HK-2 (cell line): Measurements from ENCODE around the gene IDH3B.
"Not testable (repeated sequence)": the region's sequence is repeated elsewhere in the genome, so short reads cannot be mapped to it uniquely, and the experiment has no call there.

ENCODE experiments used
- DNase-seq: peaks from one replicate; pipeline ENCODE4 v3.0.0-alpha.2; 2018; ENCODE audit not compliant: unreplicated experiment

The IDH3B gene

DNA sequence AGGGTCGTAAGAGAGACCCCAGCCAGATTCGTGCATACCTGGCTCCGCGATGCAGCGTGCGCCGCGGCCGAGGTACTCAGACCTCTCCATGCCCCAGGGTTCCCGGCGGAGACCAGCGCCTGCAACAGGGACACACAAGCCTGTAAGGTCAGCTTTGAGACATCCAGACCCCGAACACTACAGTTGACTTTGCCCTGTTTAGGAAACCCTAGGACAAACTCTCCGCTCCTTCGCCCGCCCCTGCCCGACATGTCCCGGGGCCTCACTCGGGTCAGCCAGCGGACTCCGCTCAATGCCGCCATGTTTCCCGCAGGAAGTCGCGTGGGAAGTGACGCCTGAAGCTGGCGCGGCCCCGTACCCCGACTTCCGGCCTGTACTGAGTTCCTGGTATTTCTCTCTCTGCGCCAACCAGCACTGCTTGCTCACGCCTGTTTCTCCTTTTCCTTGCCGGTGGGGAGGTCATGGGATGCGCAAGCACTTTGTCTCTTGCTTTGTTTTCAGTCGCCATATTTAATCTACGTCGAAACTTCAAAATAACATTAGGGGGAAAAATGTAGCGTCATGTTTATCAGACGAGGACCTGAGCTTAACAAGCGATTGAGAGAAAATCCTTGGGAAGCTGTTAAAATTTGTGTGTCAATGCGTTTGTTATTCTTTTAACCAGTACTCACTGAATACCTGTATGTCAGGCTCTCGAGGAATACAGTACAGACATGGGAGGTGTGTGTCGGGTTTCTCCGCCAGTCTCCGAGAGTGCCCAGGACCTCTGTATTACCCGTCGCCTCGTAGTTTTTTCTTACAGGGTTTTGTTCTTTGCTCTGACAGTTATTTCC is at the start of gene IDH3B:
Gene IDH3B, minus strand, starts transcription at position 330 of the 833 bp plus-strand sequence. Its CDS starts 28 bp downstream, at position 302.
- DNase-seq = peak; percentile 93

DNA sequence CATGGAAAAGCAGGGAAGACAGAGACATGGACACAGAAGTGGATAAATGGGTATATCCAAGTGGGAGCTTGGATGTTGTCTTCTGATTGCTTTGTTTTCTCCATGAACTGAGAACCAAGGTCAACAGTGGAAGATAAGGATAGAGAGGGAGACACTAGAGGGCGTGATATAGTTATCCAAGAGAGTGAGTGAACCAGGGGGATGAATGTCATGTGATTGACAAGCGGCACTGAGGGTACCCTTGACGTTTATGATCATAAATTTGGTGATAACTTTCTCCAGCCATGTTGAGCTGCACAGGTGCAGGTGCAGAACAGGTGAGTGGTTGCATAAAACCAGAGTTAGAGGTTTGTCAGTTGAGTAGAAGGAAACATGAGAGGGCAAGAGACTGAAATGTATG is 49.3 kb upstream of the IDH3B start:
- DNase-seq = no peak

DNA sequence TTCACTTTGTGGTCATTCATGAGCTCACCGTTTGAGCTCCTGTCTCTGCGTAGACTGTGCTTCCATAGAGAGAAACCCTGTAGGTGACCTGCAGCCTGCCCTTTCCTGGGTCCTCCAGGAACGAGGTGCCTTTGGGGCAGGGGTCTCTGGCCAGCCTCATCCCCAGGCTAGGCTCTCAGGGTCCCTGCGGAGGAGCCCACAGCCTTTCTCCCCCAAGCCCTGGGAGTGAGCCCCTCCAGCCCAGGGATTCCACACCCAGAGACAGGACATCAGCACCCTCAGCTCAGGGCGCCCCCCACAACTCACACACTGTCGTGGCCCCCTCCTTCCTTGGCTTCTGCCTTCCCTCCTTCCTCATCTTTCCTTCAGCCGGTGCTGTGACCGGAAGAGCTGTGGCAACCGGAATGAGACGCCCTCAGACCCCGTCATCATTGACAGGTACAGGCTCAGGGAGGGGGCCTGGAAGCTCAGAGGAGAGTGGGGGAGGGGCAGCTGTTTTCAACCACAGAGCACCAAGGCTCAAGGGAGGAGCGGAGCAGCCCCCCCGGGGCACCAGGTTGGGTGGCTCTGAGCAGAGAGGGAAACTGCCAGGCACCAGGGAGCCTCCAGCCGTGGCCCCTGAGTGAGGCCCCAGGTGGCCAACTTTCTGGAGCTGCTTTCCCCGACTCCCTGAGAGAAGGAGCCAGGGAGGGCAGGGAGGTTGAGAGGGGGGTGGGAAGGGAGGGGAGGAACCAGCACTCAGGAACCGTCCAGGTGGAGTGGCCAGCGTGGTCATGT is 45.4 kb upstream of the IDH3B start:
- DNase-seq = no peak

DNA sequence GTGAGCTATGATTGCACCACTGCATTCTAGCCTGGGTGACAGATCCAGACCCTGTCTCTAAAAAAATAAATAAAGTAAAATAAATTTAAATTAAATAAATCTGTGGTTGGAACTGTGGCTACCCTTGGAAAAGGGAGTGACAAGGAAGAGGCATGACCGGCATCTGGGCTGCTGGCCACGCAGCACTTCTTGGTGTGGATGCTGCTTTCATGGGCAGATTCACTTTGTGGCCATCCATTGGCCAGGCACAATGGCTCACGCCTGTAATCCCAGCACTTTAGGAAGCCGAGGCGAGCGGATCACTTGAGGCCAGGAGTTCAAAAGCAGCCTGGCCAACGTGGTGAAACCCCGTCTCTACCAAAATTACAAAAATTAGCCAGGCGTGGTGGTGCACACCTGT is 44.6 kb upstream of the IDH3B start:
- DNase-seq = no peak

DNA sequence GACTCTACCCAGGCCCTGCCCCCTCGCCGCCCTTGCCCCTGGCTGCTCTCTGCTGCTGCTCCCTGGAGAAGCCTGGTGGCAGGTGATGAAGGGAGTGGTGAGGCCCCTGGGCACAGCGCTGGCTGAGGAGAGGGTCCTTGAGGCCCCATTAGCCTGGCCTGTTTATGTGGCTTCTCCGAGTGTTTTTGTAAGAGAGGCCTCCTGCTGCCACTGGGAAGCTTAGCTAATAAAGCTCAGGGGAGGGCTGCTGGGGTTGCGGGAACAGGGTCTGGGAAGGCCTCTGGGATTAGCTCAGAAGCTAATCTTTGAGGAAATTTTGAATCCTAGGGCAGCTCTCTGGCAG is 44.0 kb upstream of the IDH3B start:
- no peak for DNase-seq

DNA sequence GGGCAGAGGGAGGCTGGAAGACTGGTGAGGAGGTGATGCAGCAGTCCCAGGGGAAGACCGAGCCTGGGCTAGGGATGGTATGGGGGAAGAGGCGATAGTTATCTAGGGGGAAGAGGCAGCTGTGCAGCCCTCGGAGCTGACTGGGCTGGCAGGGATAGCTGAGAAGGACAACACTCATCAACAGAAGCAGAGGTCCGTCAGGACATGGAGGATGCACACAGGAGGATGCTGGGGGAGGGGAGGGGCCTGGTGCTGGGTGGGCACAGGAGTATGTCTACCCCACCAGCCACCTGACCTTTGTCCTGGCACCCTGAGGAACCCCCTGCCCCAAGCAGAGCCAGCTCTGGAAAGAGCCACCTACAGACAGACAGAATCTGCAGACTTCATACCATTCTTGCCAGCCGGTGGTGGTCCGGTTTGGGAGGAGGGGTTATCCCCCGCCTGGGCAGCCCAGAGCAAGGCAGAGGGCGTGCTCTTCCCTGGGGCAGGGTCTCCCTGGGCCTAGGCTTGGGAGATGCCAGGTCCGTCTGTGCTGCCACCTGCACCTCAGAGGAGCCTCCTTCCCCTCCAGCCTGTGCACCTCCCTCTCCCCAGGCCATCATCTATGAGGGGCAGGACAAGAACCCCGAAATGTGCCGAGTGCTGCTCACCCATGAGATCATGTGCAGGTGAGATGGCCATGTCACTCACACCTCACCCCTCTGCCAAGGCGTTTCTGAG is 43.5 kb upstream of the IDH3B start:
- no peak for DNase-seq

DNA sequence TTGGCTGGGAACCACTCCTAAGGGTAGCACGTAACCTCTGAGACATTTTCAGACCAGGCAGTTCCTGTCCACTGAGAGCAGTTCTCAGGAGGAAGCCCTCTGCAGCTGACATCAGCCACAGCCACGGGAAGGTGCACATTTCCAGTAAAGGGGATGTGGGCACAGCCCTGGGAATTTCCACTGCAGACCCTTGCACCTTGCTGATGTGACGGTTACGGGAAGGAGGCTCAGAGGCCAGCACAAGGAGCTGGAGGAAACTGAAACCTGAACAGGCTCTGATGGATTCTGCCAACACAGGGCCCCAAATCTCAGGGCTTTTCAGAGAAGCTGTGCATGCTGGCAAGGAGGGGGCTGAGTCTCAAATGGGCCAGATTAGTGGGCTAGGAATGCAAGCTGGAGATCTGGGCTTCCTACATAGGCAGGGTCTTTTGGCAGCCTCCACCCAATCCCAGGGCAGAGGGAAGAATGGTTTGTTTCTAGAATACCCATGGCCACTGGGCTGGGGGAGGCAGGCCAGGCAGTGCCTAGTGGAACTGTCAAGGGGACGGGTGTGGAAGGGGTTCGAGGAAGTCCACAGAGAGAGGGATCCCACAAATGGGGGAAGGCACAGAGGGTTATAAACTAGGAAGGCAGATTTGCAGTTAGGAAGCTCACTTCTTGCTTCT is 42.8 kb upstream of the IDH3B start:
- no peak for DNase-seq

DNA sequence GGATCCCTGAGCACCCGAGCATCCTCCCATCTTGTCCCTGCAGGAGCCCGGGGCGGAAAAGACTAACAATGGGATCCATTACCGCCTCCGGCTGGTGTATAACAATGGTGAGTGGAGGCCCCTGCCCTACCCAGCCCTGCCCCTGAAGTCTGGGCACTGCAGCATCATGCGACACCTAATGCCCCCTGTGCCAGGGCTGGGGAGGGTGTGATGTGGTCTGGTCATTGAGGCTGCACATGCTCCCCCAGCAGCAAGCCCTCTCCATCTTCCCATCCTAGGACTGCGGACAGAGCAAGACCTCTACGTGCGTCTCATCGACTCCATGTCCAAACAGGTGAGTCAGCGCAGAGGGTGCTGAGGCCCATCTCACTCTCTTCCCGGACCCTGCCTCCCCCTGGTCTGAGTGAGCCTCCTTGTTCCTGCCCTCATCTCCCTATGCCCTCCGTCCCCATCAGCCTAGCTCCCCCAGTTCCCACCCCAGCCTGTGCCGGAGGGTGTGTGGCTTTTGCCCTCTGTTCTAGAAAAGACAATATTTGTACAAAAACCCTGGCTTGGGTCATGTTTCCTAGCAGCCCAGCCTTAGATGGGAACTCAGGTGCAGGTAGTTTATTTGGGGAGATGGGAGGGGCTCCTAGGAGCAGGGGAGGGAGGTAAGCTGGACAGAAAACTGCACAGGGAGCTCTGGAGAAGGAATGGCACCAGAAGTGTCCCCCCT is 42.1 kb upstream of the IDH3B start:
- DNase-seq = no peak

DNA sequence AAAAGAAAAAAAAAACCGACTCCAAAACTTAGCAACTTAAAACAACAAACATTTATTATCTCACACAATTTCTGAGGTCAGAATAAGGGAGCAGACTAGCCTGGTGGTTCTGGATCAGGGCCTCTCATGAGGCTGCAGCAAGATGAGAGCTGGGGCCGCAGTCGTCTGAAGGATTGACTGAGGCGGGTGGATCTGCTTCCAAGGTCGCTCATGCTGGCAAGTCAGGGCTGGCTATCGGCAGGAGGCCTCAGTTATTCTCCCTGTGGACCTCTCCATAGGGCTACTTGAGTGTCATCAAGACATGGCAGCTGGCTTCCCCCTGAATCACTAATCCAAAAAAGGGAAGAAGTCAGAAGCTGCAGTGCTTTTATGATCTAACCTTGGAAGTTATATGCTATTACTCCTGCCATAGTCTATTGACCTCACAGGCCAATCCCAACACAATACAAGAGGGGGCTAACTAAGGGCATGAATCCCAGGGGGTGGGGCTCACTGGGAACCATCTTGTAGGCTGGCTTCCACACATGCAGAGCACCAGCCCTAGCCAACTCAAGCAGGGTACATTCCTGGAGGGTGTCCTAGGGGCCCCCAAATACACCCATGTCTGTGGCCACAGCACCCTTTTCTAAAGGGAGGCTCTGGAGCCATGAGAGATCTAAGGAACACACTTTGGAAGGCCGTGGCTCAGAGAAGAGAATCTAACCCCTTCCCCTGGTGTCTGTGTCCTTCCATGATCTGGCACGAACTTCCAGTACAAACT is 39.9 kb upstream of the IDH3B start:
- no peak for DNase-seq

DNA sequence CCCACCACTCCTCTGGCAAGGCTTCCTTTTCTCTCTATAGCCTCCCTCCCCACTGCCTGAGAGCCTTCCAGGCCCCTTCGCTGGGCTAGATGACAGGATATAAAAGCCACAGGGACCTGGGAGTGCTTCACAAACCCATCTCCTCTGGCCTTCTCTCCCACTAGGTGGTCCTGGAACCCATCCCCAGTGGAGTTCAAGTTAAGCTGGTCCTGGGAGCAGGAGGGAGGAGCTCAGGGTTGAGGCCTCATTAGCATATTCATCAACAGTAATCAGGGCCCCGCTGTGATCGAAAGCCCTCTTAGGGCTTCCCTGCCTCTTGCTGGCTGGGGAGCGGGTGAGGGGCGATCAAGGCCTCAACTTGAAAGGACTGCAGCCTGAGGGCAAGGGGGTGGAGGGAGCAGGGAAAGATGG is 37.7 kb upstream of the IDH3B start:
- DNase-seq = no peak

DNA sequence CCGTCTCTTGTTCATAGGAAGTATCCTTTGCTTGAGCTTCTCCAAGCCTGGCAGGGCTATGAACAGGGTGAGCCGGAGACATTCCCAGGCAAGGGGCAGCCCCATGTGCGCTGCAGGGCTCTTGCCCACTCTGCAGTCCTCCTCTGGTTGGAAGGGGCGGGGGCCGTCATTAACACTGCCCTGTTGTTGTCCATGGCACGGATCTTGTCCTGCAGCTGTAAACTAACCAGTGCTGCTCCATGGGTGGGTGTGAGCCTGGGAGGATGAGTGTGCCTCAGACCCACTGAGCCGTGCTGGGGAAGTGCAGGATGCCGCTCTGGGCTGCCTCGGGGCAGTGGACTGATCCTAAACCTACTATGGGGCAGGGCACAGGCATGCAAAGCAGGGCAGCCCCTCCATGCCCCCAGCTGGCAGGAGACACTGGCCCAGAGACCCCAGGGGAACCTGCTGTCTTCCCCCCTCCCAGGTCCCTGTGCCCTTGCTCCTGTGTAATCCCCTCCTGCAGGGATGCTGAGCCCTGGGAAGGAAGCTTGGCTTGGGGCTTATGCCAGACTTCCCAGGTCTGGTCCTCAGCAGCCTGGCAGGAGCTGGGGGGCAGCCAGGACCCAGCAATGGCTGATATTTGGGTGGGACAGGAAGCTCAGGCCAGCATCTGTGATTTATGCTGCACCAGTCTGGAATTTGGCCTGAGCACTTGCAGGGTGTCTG is 37.1 kb upstream of the IDH3B start:
- no peak for DNase-seq

DNA sequence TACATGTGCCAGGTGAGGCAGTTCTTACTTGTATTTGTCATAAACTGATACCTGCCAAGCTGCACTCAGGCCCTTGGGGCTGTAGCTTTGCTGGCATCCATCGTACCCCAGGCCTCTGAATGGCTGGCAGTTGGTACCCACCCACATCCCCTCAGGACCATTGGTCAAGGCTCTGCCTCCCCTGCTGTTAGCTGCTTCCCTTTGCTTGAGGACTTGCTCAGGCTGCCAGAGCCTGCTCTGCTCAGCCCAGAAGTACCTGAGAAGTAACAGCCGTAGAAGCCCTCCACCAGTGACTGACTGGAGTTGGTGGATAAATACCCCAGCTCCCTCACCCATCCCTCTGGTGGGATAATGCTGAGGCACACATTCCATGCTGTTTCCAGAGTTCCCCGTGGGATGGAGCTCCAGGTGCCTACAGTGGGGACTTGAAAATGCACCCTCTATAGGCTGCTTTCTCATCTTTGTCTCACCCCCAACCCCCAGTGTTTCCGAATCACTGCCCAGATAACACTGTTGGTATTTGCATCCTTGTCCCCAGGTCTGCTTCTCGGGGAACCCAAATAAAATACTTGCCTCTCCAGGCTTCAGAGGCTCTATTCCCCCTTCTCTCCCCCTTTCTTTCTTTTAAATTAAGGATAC is 35.9 kb upstream of the IDH3B start:
- no peak for DNase-seq

DNA sequence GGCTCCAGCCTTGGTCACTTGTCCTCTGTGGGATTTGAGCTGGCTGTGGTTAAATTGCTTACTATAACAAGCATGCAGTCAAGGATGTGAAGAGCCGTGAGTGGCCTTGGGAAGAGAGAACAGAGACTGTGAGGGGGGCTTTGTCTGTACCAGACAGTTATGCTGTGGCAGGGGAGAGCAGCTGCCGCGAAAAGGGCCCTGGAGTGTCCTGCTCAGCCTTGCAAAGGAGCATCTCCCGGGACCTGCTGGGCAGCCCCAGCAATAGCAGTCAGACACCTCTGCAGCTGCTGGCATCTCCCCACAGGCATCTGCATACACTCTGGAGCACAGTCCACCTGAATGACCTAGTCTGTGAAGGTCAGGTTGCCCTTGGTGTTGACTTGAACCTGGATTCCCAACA is 34.9 kb upstream of the IDH3B start:
- no peak for DNase-seq

DNA sequence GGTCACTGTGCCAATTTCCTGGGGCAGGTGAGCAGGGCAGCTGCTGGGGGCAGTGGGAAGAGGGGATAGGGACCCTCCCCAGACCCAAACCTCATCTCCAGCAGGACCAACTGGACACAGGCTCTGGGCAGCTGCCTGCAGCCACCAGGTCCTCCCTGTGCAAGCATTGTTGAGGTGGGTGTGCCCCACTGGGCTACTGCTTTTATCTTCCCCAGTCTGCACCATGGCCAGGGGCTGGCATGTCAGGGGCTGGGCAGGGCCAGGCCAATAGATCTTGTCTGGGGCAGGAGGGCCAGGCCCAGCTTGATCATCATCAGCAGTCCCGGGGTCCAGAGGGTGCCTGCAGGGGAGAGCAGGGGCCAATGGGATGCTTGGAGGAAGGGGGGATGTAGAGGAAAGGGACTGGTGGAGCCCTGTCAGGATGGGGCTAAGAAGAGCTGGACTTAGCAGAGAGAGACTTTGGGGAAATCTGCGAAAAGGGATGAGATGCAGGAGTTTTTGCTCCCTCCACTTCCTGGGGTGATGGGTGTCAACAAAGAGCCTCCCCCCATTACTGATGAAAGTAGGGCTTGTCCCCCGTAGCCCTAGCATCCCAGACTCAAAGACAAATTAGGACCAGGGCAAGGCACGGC is 34.3 kb upstream of the IDH3B start:
- no peak for DNase-seq

DNA sequence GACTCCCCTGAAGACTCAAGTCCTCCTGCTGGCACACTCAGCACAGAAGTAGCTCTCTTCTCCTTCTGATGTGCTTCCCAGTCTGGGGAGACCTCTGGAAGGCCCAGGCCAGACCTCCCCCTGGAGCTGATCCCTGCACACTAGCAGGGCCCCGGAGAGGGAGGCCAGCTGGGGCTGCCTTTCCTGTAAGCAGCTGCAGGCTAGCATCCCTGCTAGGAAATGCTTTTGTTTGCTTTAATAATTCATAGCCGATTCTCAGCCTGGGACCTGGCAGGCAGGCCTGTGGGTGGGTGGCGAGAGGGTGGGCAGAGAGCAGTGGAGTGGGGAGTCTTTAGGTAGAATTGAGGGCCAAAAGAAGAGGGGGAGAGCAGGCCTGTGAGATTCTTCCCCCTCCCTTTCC is 33.8 kb upstream of the IDH3B start:
- DNase-seq = no peak

DNA sequence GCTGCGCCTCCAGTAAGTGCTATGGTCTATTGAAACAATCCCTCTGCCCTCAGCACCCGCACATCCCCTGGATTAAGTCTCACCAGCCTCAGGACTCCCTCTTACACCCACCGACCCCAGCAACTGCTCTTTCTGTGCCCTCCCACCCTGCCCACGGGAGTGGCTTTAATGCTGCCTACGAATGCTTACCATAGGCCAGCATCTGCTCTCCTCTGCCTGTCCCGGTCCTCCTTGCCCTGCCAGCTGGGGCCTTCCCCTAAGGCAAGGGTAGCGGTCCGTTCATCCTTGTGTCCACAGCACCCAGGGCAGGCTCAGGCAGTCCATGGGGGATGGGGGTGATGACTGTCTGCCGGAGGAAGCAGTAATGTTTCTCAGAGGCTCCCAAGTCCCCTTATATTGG is 32.6 kb upstream of the IDH3B start:
- DNase-seq = no peak

DNA sequence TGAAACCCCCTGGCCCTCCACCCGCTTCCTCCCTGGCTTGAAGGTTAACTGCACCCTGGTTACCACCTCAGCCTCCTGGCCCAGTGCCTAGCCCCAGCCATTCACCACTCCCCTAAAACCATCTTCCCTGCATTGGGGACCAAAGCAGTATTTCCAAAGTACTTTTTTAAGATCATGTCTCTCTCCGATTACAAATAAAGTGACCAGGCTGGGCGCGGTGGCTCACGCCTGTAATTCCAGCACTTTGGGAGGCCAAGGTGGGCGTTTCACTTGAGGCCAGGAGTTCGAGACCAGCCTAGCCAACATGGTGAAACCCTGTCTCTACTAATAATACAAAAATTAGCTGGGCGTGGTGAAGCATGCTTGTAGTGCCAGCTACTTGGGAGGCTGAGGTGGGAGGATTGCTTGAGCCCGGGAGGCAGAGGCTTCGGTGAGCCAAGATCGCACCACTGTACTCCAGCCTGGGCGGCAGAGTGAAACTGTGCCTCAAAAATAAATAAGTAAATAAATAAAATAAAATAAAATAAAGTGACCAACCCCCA is 32.0 kb upstream of the IDH3B start:
- DNase-seq = not testable (repeated sequence)

DNA sequence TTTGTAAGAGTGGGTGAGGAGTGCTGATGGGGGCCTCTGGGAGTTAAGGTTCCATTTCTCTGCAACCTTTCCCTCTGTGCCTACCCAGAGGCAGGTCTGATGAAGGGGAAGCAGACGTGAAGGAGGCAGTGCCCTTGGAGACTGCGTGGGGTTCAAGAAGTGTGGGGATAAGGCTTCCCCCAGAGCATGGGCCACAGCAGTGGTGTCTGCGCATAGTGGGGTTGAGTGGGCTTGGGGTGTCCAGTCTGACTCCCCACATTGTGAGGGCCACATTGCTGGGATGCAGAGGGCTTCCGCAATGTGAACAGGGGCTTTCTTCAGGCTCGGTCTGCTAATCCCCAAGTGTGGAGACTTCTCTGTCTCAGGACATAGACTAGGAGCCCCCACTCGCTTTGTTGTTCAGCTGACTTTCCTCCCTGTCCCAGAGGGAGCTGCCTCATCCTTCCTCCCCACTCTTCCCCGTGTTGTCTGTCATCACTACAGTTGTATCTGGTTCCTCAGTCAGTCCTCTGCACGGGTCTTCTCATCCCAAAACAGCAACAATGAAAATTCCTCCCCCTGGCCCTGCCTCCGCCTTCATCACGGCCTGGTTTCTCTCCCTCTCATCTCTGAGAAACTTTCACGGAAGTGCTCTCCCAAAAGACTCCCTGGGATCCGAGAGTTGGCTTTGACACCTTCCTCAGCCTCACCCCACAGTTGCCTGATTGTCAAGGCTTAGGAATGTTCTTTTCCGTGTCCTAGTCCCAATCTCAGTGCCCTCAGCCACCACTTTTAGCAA is 31.4 kb upstream of the IDH3B start:
- no peak for DNase-seq
